CD14-positive monocyte (primary cell): ENCODE results near the gene MAN2B2. TPM values are rescaled to one million over a fixed set of nuclear protein-coding genes. Genes with fewer than 3 reads are reported as not detected.

Source experiments
- DNase-seq, 3 donors: peaks; one replicate each; pipeline ENCODE4 v3.0.0-alpha.2; 2011 to 2022
- H2AFZ ChIP-seq: 2 replicates; pipeline ENCODE4 v1.6.0; 2012; ENCODE audit warnings: mild to moderate bottlenecking, low read depth, low read length, inconsistent platforms; ENCODE audit not compliant: insufficient read depth, poor library complexity, severe bottlenecking
- H3K27ac ChIP-seq, 2 donors: 1 replicate in 1 of 2; 2 replicates in 1 of 2; pipeline ENCODE4 v1.5.1; 2012 to 2013; ENCODE audit warnings: low read length in 2 of 2, control low read depth in 1 of 2, inconsistent platforms in 1 of 2, low read depth in 1 of 2, mild to moderate bottlenecking in 1 of 2
- H3K27me3 ChIP-seq, 2 donors: one replicate each; pipeline versions ENCODE4 v1.6.0 to v1.6.1; 2011 to 2013; ENCODE audit warnings: low read length in 2 of 2; ENCODE audit not compliant: control insufficient read depth in 2 of 2, insufficient read depth in 2 of 2
- H3K36me3 ChIP-seq, 2 donors: replicated peaks in 1 of 2; 1 replicate in 1 of 2; 2 replicates in 1 of 2; pipeline versions ENCODE4 v1.5.1 to v1.6.1; 2012 to 2013; ENCODE audit warnings: low read length in 2 of 2, control low read depth in 1 of 2, inconsistent platforms in 1 of 2, mild to moderate bottlenecking in 1 of 2; ENCODE audit not compliant: insufficient read depth in 2 of 2, control insufficient read depth in 1 of 2
- H3K4me1 ChIP-seq, 2 donors: 1 replicate in 1 of 2; 2 replicates in 1 of 2; pipeline versions ENCODE4 v1.5.1 to v1.6.1; 2012 to 2013; ENCODE audit warnings: low read length in 2 of 2, control low read depth in 1 of 2, inconsistent platforms in 1 of 2, mild to moderate bottlenecking in 1 of 2, moderate library complexity in 1 of 2; ENCODE audit not compliant: insufficient read depth in 2 of 2, control insufficient read depth in 1 of 2
- H3K4me2 ChIP-seq: replicated peaks from 2 replicates; pipeline ENCODE3; 2012; ENCODE audit warnings: low read length, moderate library complexity, mild to moderate bottlenecking; ENCODE audit not compliant: poor library complexity, severe bottlenecking; ENCODE audit errors: extremely low read depth
- H3K4me3 ChIP-seq, 3 experiments: fragments of 200-600 bp in 1 of 3; sonication (generic) in 1 of 3; replicated peaks in 1 of 3; 1 replicate in 2 of 3; 2 replicates in 1 of 3; pipeline ENCODE4 v1.5.1; 2011 to 2013; ENCODE audit warnings: low read length in 3 of 3, mild to moderate bottlenecking in 3 of 3, control low read depth in 2 of 3, low read depth in 2 of 3, inconsistent platforms in 1 of 3, moderate library complexity in 1 of 3
- H3K79me2 ChIP-seq: 2 replicates; pipeline ENCODE4 v1.6.0; 2012; ENCODE audit warnings: mild to moderate bottlenecking, control low read depth, inconsistent platforms, low read length, moderate library complexity; ENCODE audit not compliant: insufficient read depth
- H3K9ac ChIP-seq: 2 replicates; pipeline ENCODE4 v1.6.0; 2017; ENCODE audit warnings: low read length, mild to moderate bottlenecking; ENCODE audit not compliant: insufficient read depth, poor library complexity, severe bottlenecking
- H3K9me3 ChIP-seq, 2 donors: replicated peaks in 1 of 2; 1 replicate in 1 of 2; 2 replicates in 1 of 2; pipeline versions ENCODE4 v1.5.1 to v1.6.1; 2012 to 2013; ENCODE audit warnings: low read length in 2 of 2, control low read depth in 1 of 2; ENCODE audit not compliant: control insufficient read depth in 1 of 2, insufficient read depth in 1 of 2
- H4K20me1 ChIP-seq: 2 replicates; pipeline ENCODE4 v1.6.0; 2012; ENCODE audit warnings: mild to moderate bottlenecking, low read length, control low read depth, moderate library complexity; ENCODE audit not compliant: insufficient read depth
- H3K27ac Mint-ChIP-seq, 7 donors: one replicate each; pipeline ENCODE4 v1.8.0; 2020; ENCODE audit warnings: mild to moderate bottlenecking in 7 of 7, mixed read lengths in 7 of 7, moderate library complexity in 6 of 7, inconsistent platforms in 2 of 7
- H3K27me3 Mint-ChIP-seq, 3 donors: one replicate each; pipeline ENCODE4 v1.8.0; 2021 to 2022; ENCODE audit warnings: low read depth in 3 of 3, mild to moderate bottlenecking in 3 of 3, mixed read lengths in 3 of 3, moderate library complexity in 3 of 3, inconsistent platforms in 1 of 3
- H3K36me3 Mint-ChIP-seq, 2 donors: one replicate each; pipeline ENCODE4 v1.8.0; 2020; ENCODE audit warnings: mixed read lengths in 2 of 2, inconsistent platforms in 1 of 2, mild to moderate bottlenecking in 1 of 2
- H3K4me1 Mint-ChIP-seq: one replicate; pipeline ENCODE4 v1.8.0; 2020; ENCODE audit warnings: mild to moderate bottlenecking, mixed read lengths
- H3K4me3 Mint-ChIP-seq, 2 donors: one replicate each; pipeline ENCODE4 v1.8.0; 2020; ENCODE audit warnings: mild to moderate bottlenecking in 2 of 2, mixed read lengths in 2 of 2, moderate library complexity in 1 of 2
- H3K9me3 Mint-ChIP-seq, 7 donors: one replicate each; pipeline ENCODE4 v1.8.0; 2020 to 2022; ENCODE audit warnings: mixed read lengths in 7 of 7, mild to moderate bottlenecking in 6 of 7, moderate library complexity in 6 of 7, inconsistent platforms in 2 of 7
- CTCF ChIP-seq: fragments of 200-600 bp; IDR thresholded peaks from one replicate; pipeline ENCODE4 v1.8.0; 2022; ENCODE audit warnings: antibody characterized with exemption, mild to moderate bottlenecking
- WGBS: methylation state at CpG from one replicate; pipeline ENCODE4 v1.1.5; 2013; ENCODE audit warnings: missing lambda C conversion rate; ENCODE audit not compliant: insufficient coverage; 5-methylcytosine and 5-hydroxymethylcytosine counted together
- intact Hi-C, 2 donors: fragments of 100-400 bp; cut with micrococcal nuclease; formaldehyde crosslinking; loops; one replicate each; pipeline versions ENCODE4 v1.15.0 to v1.15.1; 2023
- polyA plus RNA-seq, 3 donors: library from polyadenylated mRNA; depleted of rRNA in 1 of 3; unstranded in 2 of 3; stranded (reverse) in 1 of 3; fragments of 300-500 nt in 2 of 3; fragments of >200 nt in 1 of 3; fragmentation: Illumina TruSeq in 2 of 3; gene quantifications; 1 replicate in 2 of 3; 2 replicates in 1 of 3; pipeline ENCODE4 v1.2.3, GENCODE V29; 2012 to 2021

Gene MAN2B2
- polyA plus RNA-seq, 3 donors, result 9.6 to 28.4 (median 10.6) TPM

GRCh38 chr4:6551660-6552059 lies 23.3 kb upstream of the MAN2B2 start:
- no peaks in the 10 kb centered on the region for H3K36me3 ChIP-seq
- TF ChIP-seq CTCF, result no peak
- H3K9ac ChIP-seq, result no peak overlapping the region
- no peaks in the 10 kb centered on the region for H3K4me1 Mint-ChIP-seq
- DNase-seq, result no peak
- H3K4me2 ChIP-seq, result no peak overlapping the region
- H3K79me2 ChIP-seq, result no peaks in the 10 kb centered on the region
- H3K27me3 ChIP-seq, result no peaks in the 10 kb centered on the region
- H3K9me3 ChIP-seq, result peaks cover 0 to 8% of the 10 kb centered on the region in 2 donors
- no peak overlapping the region for H3K27ac ChIP-seq
- no peak overlapping the region for H2AFZ ChIP-seq
- H3K27me3 Mint-ChIP-seq, result peaks cover 10 to 21% (median 13%) of the 10 kb centered on the region in 3 donors
- H3K27ac Mint-ChIP-seq, result no peak overlapping the region
- peaks cover 0 to 9% (median 6%) of the 10 kb centered on the region in 7 donors for H3K9me3 Mint-ChIP-seq
- H3K4me3 ChIP-seq, result no peak overlapping the region
- no peaks in the 10 kb centered on the region for H3K36me3 Mint-ChIP-seq
- H4K20me1 ChIP-seq, result no peaks in the 10 kb centered on the region
- H3K4me1 ChIP-seq, result no peaks in the 10 kb centered on the region
- 100% methylated on average over 1 of the region's 2 CpGs for WGBS
- no peak overlapping the region for H3K4me3 Mint-ChIP-seq
- intact Hi-C loops, result no loop called here

DNA sequence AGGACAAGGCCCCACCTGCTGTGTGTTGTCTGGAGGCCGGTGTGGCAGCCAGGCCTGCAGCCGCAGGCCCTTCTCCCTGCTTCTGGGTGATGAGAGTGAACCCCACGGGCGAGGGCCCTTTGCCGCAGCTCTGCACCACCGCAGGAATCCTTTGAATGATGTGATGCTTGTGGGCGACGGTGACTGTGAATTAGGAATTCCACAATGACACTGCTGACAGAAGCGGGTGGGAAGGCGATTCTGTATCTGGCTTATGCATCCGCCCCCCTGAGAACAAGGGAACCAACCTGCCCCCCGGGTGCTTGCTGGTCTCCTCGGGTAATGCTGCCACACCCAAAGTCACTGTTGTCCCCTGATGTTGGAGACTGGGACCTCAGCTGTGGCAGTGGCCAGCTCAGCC lies 19.5 kb upstream of the MAN2B2 start:
- Mint-ChIP-seq H3K9me3 (peaks cover 0 to 9% (median 6%) of the 10 kb centered on the region in 7 donors), H3K36me3 (no peaks in the 10 kb centered on the region), H3K27ac (no peak overlapping the region), H3K4me3 (no peak overlapping the region), H3K27me3 (peaks cover 22 to 27% (median 24%) of the 10 kb centered on the region in 3 donors), H3K4me1 (no peaks in the 10 kb centered on the region)
- Histone ChIP-seq H3K27ac (no peak overlapping the region), H3K4me2 (no peak overlapping the region), H2AFZ (no peak overlapping the region), H4K20me1 (no peaks in the 10 kb centered on the region), H3K27me3 (peaks cover 0 to 7% of the 10 kb centered on the region in 2 donors), H3K9me3 (peaks cover 0 to 8% of the 10 kb centered on the region in 2 donors), H3K9ac (no peak overlapping the region), H3K4me3 (no peak overlapping the region), H3K4me1 (no peaks in the 10 kb centered on the region), H3K36me3 (no peaks in the 10 kb centered on the region), H3K79me2 (no peaks in the 10 kb centered on the region)
- intact Hi-C loops, result no loop called here
- 92% methylated on average over 13 of the region's 13 CpGs for WGBS
- no peak for DNase-seq
- no peak for TF ChIP-seq CTCF
